NCI-H1417 treated with DMSO at 0.1 percent for 48 hours (cell line): Measurements from ENCODE around the gene PNN.
"Not testable (repeated sequence)": the region's sequence is repeated elsewhere in the genome, so short reads cannot be mapped to it uniquely, and the experiment has no call there.

Experiments used
- DNase-seq: peaks from one replicate; lab custom pipeline; 2025; lab: John Stamatoyannopoulos, UW

Gene PNN

GRCh38 chr14:39174560-39175444, at the start of gene PNN:
Gene PNN, plus strand, starts transcription at chr14:39175254. Its CDS starts 26 bp downstream, at chr14:39175280.
- peak; percentile 94 for DNase-seq

DNA sequence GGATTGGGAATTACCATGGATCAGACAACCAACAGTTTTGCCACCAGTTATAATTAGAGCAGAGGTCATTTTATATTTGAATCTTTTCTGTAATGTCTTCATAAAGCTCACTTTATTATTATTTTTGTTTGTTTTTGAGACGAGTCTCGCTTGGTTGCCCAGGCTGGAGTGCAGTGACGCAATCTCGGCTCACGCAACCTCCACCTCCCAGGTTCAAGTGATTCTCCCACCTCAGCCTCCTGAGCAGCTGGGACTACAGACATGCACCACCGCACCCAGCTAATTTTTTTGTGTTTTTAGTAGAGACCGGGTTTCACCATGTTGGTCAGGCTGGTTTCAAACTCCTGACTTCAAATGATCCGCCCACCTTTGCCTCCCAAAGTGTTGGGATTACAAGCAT, 37.2 kb upstream of the PNN start:
- DNase-seq: not testable (repeated sequence)

DNA sequence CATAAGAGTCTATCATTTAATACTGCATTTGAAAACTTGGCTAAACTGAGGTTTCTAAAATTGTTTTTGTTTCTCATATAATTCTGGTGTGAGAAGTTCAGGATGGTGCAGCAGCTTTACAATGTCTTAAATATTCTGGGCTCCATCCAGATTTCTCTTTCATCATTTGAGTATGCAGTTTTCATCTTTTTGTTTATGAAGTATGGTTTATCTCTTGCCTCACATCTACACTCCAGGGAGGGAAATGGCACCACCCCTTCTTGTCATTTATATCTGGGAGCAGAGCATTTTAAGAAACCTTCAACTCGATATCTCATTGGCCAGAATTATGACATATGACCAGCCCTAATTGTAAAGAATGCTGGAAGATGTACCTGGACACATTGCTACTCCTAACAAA, 36.6 kb upstream of the PNN start:
- DNase-seq: no peak

- no peak for DNase-seq
Observed at GRCh38 chr14:39140170-39140569, 34.9 kb upstream of the PNN start.

GRCh38 chr14:39141623-39142022, 33.4 kb upstream of the PNN start:
- not testable (repeated sequence) for DNase-seq

- DNase-seq: not testable (repeated sequence)
Observed at GRCh38 chr14:39143226-39143625, 31.8 kb upstream of the PNN start.

- DNase-seq: no peak
Observed at GRCh38 chr14:39145266-39145966, 29.6 kb upstream of the PNN start.

DNA sequence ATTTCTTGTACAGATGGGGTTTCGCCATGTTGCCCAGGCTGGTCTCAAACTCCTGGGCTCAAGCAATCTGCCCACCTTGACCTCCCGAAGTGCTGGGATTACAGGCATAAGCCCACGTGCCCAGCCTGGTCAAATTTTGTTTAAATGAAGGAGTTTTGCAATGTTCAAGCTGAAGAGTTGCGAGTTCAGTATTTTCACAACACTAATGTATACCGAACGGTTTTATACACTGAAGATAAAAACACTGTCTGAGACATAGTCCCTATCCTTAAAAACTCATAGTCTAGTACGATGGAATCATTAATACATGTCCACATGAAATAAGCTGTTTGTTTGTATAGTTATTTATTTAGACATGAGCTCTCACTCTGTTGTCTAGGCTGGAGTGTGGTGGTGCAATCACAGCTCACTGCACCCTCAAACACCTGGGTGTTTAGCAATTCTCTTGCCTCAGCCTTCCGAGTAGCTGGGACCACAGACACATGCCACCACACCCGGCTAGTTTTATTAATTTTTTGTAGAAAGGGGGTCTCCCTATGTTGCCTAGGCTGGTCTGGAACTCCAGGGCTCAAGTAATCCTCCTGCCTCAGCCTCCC, 20.4 kb upstream of the PNN start:
- no peak for DNase-seq

DNA sequence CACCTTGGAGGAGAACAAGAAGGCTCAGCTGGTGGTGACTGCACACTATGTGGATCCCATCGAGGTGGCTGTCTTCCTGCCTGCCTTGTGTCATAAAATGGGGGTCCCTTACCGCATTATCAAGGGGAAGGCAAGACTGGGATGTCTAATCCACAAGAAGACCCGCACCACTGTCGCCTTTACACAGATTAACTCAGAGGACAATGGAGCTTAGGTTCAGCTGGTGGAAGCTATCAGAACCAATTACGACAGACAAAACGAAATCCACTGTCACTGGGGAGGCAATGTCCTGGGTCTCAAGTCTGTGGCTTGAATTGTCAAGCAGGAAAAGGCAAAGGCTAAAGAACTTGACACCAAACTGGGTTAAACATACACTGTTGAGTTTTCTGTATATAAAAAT, 17.6 kb upstream of the PNN start:
- no peak for DNase-seq

GRCh38 chr14:39158222-39158858, 16.7 kb upstream of the PNN start:
- no peak for DNase-seq

DNA sequence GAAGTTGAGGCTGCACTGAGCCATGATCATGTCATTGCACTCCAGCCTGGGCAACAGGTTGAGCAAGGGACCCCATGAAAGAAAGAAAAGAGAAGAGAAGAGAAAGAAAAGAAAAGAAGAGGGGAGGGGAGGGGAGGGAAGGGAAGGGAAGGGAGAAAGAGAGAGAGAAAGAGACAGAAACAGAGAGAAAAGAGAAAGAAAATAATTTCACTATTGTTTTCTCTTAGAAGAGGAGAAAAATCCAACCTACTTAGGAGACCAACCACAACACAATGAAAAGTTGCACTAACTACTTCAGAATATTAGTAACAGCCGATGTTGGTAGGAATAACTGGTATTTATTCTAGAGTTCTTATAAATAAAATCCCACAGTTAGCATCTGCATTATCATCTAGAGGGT, 14.6 kb upstream of the PNN start:
- DNase-seq: no peak

DNA sequence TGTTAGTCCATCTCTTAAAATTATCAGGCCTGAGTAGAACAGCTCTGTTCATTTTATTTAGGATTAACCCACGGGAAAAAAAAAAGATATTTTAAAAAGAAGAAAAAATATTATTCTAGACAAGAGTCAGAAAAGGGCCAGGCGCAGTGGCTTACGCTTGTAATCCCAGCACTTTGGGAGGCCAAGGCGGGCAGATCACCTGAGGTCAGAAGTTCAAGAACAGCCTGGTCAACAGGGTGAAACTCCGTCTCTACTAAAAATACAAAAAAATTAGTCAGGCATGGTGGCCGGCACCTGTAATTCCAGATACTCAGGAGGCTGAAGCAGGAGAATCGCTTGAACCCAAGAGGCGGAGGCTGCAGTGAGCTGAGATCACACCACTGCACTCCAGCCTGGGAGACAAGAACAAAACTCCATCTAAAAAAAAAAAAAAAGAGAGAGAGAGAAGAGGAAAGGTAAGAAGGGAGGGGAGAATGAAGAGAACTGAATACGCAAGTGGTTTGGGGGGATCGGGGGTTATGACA, 7.2 kb upstream of the PNN start:
- DNase-seq: not testable (repeated sequence)

- DNase-seq: no peak
Observed at GRCh38 chr14:39168591-39168990, 6.5 kb upstream of the PNN start.

GRCh38 chr14:39169541-39169900, 5.5 kb upstream of the PNN start:
- DNase-seq: no peak

- no peak for DNase-seq
Observed at GRCh38 chr14:39173198-39173597, 1.9 kb upstream of the PNN start.

- no peak for DNase-seq
Observed at GRCh38 chr14:39175445-39176262, 600 bp downstream of the PNN start.

GRCh38 chr14:39176263-39177167, 1.5 kb downstream of the PNN start:
- no peak for DNase-seq

DNA sequence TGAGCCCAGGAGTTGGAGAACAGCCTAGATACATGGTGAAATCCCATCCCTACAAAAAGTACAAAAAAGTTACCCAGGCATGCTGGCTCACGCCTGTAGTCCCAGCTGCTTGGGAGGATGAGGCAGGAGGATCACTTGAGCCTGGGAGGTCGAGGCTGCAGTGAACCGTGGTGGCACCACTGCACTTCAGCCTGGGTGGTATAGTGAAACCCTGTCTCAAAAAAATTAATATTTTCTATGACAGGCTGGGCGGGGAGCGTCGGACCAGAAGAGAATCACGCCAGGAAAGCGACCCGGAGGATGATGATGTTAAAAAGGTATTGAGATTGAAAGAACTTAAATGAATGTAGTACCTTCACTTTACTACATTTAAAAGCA, 2.1 kb downstream of the PNN start:
- no peak for DNase-seq

GRCh38 chr14:39179042-39179441, 4.0 kb downstream of the PNN start:
- no peak for DNase-seq

DNA sequence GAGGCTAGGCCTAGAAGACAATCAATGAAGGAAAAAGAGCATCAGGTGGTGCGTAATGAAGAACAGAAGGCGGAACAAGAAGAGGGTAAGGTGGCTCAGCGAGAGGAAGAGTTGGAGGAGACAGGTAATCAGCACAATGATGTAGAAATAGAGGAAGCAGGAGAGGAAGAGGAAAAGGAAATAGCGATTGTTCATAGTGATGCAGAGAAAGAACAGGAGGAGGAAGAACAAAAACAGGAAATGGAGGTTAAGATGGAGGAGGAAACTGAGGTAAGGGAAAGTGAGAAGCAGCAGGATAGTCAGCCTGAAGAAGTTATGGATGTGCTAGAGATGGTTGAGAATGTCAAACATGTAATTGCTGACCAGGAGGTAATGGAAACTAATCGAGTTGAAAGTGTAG, 5.5 kb downstream of the PNN start:
- no peak for DNase-seq
